Activated CD8-positive, alpha-beta T cell treated with anti-CD3 and anti-CD28 coated beads for 36 hours (primary cell): Measurements from ENCODE around the gene CSRNP3. TPM values are rescaled to one million over a fixed set of nuclear protein-coding genes. Genes with fewer than 3 reads are reported as not detected.

ENCODE experiments used
- ATAC-seq: fragments of 200-7000 bp; cut with Tn5 transposase; one replicate; pipeline ENCODE4 v1.10.0; 2021; ENCODE audit warnings: mild to moderate bottlenecking, moderate library complexity
- CTCF ChIA-PET: fragments of 350-600 bp; sonication (Branson Sonifier 250); formaldehyde crosslinking; loops from one replicate; lab custom pipeline; 2021; ENCODE audit warnings: antibody characterized with exemption; lab: Charles Lee
- POLR2A ChIA-PET: fragments of 350-600 bp; sonication (Branson Sonifier 250); formaldehyde crosslinking; loops from one replicate; lab custom pipeline; 2021; ENCODE audit warnings: antibody characterized with exemption; lab: Charles Lee
- DNase-seq: peaks from one replicate; pipeline ENCODE4 v3.0.0-alpha.2; 2020
- H3K27ac Mint-ChIP-seq: one replicate; pipeline ENCODE4 v1.8.0; 2021; ENCODE audit warnings: mild to moderate bottlenecking, mixed read lengths
- H3K27me3 Mint-ChIP-seq: one replicate; pipeline ENCODE4 v1.8.0; 2021; ENCODE audit warnings: mixed read lengths
- H3K36me3 Mint-ChIP-seq: one replicate; pipeline ENCODE4 v1.8.0; 2021; ENCODE audit warnings: low read depth, mixed read lengths
- H3K4me1 Mint-ChIP-seq: one replicate; pipeline ENCODE4 v1.8.0; 2021; ENCODE audit warnings: low read depth, mixed read lengths
- H3K4me3 Mint-ChIP-seq: one replicate; pipeline ENCODE4 v1.8.0; 2021; ENCODE audit warnings: mild to moderate bottlenecking, moderate library complexity, mixed read lengths
- H3K9me3 Mint-ChIP-seq: one replicate; pipeline ENCODE4 v1.8.0; 2021; ENCODE audit warnings: mixed read lengths
- intact Hi-C: fragments of 100-400 bp; cut with micrococcal nuclease; formaldehyde crosslinking; loops from one replicate; pipeline ENCODE4 v1.10.0; 2022
- total RNA-seq, 2 experiments: library from RNA; stranded (reverse); gene quantifications; one replicate each; pipeline ENCODE4 v1.2.3, GENCODE V29; 2021
- TF ChIP-seq, protein P1 (sequence below): fragments of 200-600 bp; IDR thresholded peaks from one replicate; pipeline ENCODE4 v1.8.0; 2022; ENCODE audit warnings: antibody characterized with exemption, mild to moderate bottlenecking

The CSRNP3 gene
- total RNA-seq, 2 experiments from 2014 or later = not detected

GRCh38 chr2:165544897-165545296, 75.4 kb downstream of the CSRNP3 start:
- TF ChIP-seq, protein P1, sequence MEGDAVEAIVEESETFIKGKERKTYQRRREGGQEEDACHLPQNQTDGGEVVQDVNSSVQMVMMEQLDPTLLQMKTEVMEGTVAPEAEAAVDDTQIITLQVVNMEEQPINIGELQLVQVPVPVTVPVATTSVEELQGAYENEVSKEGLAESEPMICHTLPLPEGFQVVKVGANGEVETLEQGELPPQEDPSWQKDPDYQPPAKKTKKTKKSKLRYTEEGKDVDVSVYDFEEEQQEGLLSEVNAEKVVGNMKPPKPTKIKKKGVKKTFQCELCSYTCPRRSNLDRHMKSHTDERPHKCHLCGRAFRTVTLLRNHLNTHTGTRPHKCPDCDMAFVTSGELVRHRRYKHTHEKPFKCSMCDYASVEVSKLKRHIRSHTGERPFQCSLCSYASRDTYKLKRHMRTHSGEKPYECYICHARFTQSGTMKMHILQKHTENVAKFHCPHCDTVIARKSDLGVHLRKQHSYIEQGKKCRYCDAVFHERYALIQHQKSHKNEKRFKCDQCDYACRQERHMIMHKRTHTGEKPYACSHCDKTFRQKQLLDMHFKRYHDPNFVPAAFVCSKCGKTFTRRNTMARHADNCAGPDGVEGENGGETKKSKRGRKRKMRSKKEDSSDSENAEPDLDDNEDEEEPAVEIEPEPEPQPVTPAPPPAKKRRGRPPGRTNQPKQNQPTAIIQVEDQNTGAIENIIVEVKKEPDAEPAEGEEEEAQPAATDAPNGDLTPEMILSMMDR = no peak
- CTCF ChIA-PET = no interaction called here
- Mint-ChIP-seq H3K4me1 (no peaks in the 10 kb centered on the region), H3K27me3 (no peaks in the 10 kb centered on the region), H3K36me3 (no peaks in the 10 kb centered on the region), H3K27ac (no peak overlapping the region), H3K9me3 (no peaks in the 10 kb centered on the region), H3K4me3 (no peak overlapping the region)
- ATAC-seq (no peak), DNase-seq (no peak)
- intact Hi-C loops = no loop called here
- POLR2A ChIA-PET = no interaction called here

- Mint-ChIP-seq H3K36me3 (no peaks in the 10 kb centered on the region), H3K4me3 (no peak overlapping the region), H3K4me1 (no peaks in the 10 kb centered on the region), H3K27ac (no peak overlapping the region), H3K27me3 (no peaks in the 10 kb centered on the region), H3K9me3 (no peaks in the 10 kb centered on the region)
- ATAC-seq (no peak), DNase-seq (no peak)
- CTCF ChIA-PET = no interaction called here
- TF ChIP-seq, protein P1 = no peak
- POLR2A ChIA-PET = no interaction called here
- intact Hi-C loops = no loop called here
These were observed 78.4 kb downstream of the CSRNP3 start for GRCh38 chr2:165547900-165548299.

GRCh38 chr2:165549619-165550018, 80.1 kb downstream of the CSRNP3 start:
- POLR2A ChIA-PET = no interaction called here
- no peak overlapping the region for H3K27ac Mint-ChIP-seq
- no peak overlapping the region for H3K4me3 Mint-ChIP-seq
- H3K36me3 Mint-ChIP-seq = no peaks in the 10 kb centered on the region
- ATAC-seq (no peak), DNase-seq (no peak)
- no peaks in the 10 kb centered on the region for H3K27me3 Mint-ChIP-seq
- TF ChIP-seq, protein P1 = no peak
- H3K9me3 Mint-ChIP-seq = no peaks in the 10 kb centered on the region
- no peaks in the 10 kb centered on the region for H3K4me1 Mint-ChIP-seq
- CTCF ChIA-PET = no interaction called here
- intact Hi-C loops = no loop called here

GRCh38 chr2:165558832-165559231, 89.3 kb downstream of the CSRNP3 start:
- TF ChIP-seq, protein P1 = no peak
- Mint-ChIP-seq H3K27ac (no peak overlapping the region), H3K9me3 (no peaks in the 10 kb centered on the region), H3K36me3 (no peaks in the 10 kb centered on the region), H3K27me3 (peaks cover 4% of the 10 kb centered on the region), H3K4me1 (no peaks in the 10 kb centered on the region), H3K4me3 (no peak overlapping the region)
- POLR2A ChIA-PET = no interaction called here
- CTCF ChIA-PET = no interaction called here
- ATAC-seq = no peak
- intact Hi-C loops = no loop called here
- no peak for DNase-seq

- ATAC-seq (no peak), DNase-seq (no peak)
- H3K4me1 Mint-ChIP-seq = no peaks in the 10 kb centered on the region
- POLR2A ChIA-PET = no interaction called here
- H3K9me3 Mint-ChIP-seq = no peaks in the 10 kb centered on the region
- peaks cover 4% of the 10 kb centered on the region for H3K27me3 Mint-ChIP-seq
- no peaks in the 10 kb centered on the region for H3K36me3 Mint-ChIP-seq
- intact Hi-C loops = no loop called here
- H3K27ac Mint-ChIP-seq = no peak overlapping the region
- CTCF ChIA-PET = no interaction called here
- no peak overlapping the region for H3K4me3 Mint-ChIP-seq
- TF ChIP-seq, protein P1 = no peak
These were observed 91.0 kb downstream of the CSRNP3 start for GRCh38 chr2:165560377-165560988.
